ENCODE results near the gene NT5C2.
"Not testable (repeated sequence)": the region's sequence is repeated elsewhere in the genome, so short reads cannot be mapped to it uniquely, and the experiment has no call there.

DNA sequence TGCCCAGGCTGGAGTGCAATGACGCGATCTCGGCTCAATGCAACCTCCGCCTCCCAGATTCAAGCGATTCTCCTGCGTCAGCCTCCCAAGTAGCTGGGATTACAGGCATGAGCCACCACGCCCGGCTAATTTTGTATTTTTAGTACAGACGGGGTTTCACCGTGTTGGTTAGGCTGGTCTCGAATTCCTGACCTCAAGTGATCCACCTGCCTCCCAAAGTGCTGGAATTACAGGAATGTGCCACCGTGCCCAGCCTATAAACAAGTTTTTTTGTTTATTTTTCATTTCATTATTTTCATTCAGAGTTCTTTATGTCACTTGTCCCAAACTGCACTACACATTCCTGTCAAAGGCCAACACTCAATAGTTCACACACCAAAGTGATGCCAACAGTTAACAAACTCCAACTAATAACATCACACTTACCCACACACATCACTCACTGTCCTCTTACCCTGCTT is 9.1 kb downstream of the NT5C2 start:
- TF ChIP-seq, protein P1, sequence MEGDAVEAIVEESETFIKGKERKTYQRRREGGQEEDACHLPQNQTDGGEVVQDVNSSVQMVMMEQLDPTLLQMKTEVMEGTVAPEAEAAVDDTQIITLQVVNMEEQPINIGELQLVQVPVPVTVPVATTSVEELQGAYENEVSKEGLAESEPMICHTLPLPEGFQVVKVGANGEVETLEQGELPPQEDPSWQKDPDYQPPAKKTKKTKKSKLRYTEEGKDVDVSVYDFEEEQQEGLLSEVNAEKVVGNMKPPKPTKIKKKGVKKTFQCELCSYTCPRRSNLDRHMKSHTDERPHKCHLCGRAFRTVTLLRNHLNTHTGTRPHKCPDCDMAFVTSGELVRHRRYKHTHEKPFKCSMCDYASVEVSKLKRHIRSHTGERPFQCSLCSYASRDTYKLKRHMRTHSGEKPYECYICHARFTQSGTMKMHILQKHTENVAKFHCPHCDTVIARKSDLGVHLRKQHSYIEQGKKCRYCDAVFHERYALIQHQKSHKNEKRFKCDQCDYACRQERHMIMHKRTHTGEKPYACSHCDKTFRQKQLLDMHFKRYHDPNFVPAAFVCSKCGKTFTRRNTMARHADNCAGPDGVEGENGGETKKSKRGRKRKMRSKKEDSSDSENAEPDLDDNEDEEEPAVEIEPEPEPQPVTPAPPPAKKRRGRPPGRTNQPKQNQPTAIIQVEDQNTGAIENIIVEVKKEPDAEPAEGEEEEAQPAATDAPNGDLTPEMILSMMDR (IDR thresholded peaks at IDR 0.05) = not testable (repeated sequence)
- TF ChIP-seq POLR2A (IDR thresholded peaks at IDR 0.05) = not testable (repeated sequence)

Data from lower leg skin (tissue), 3 donors.